GM12878 (cell line): ENCODE results near the gene OR51G2.

Source experiments
- CHD2 ChIP-seq: IDR thresholded peaks from 2 replicates; pipeline ENCODE4 v1.6.1; 2011; ENCODE audit warnings: low read depth, low read length, improper control_type of control experiment, borderline replicate concordance
- EZH2 ChIP-seq: IDR thresholded peaks from 2 replicates; pipeline ENCODE4 v1.6.1; 2012; ENCODE audit warnings: low read depth, mild to moderate bottlenecking, control low read depth, inconsistent platforms, low read length, borderline replicate concordance; ENCODE audit not compliant: control insufficient read depth
- SREBF1 ChIP-seq: IDR thresholded peaks from 2 replicates; pipeline ENCODE4 v1.6.1; 2012; ENCODE audit warnings: mild to moderate bottlenecking, low read length
- TAF1 ChIP-seq: IDR thresholded peaks from 2 replicates; pipeline ENCODE4 v1.6.1; 2011; ENCODE audit warnings: mild to moderate bottlenecking, low read depth, low read length, borderline replicate concordance
- YY1 ChIP-seq: IDR thresholded peaks from 2 replicates; pipeline ENCODE4 v1.6.1; 2011; ENCODE audit warnings: low read depth, mild to moderate bottlenecking, low read length
- ZZZ3 ChIP-seq: IDR thresholded peaks from 2 replicates; pipeline ENCODE4 v1.6.1; 2011; ENCODE audit warnings: low read depth; ENCODE audit not compliant: control insufficient read depth, insufficient read length

DNA sequence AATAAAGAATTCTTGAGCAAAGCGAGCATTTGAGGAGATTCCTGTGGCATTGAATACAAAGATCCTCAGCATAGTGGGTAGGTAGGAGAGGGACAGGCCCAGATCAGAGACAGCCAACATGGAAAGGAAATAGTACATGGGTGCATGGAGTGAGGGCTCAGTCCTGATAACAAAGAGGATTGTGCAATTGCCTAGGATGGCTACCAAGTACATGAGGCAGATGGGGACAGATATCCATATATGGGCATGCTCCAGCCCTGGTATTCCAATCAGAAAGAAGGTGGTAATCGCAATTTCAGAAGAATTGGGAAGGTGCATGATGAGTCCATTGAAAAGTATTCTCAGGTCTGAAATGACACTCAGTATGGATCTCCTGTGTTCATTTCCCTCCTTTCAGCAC is 28.9 kb downstream of the OR51G2 start:
- TF ChIP-seq ZZZ3 (no peak), TAF1 (no peak), EZH2 (no peak), CHD2 (no peak), SREBF1 (no peak), YY1 (no peak)
